Measurements from ENCODE around the gene SPINDOC. TPM values are rescaled to one million over a fixed set of nuclear protein-coding genes. Genes with fewer than 3 reads are reported as not detected.

The SPINDOC gene
- total RNA-seq, 2 experiments from 2014 or later, result 4.0 to 4.8 TPM

DNA sequence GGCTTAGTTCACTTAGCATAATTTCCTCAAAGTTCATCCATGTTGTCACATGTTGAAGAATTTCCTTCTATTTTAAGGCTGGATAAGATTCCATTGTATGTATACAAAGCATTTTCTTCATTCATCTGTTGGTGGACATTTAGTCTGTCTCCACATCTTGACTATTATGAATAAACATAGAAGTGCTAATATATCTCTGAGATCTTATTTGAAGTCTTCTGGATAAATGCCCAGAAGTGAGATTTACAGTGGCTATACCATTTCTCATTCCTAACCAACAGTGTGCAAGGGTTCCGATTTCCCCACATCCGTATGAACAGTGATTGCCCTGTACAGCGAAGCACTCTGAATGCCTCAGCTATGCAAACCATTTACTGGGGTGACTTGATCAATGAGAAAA lies 38.1 kb upstream of the SPINDOC start:
- DNase-seq (no peak), ATAC-seq (ENCODE audit: poor library complexity) (no peak)
- Mint-ChIP-seq H3K4me3 (no peak overlapping the region), H3K9me3 (no peaks in the 10 kb centered on the region), H3K27me3 (peaks cover 16% of the 10 kb centered on the region), H3K27ac (no peak overlapping the region), H3K4me1 (ENCODE audit: low read depth) (no peaks in the 10 kb centered on the region), H3K36me3 (ENCODE audit: low read depth) (no peaks in the 10 kb centered on the region)
- ChIA-PET POLR2A (no interaction called here), CTCF (no interaction called here)
- intact Hi-C loops (cut with DNase I, micrococcal nuclease), result no loop called here
- no peaks in the 10 kb centered on the region for H3K36me3 ChIP-seq (ENCODE audit: insufficient read depth, low read length)
- H3K27me3 ChIP-seq (ENCODE audit: control insufficient read depth in 1 of 2, insufficient read depth in 2 of 2, low read length in 2 of 2), result peaks cover 1 to 10% of the 10 kb centered on the region in 2 experiments
- no peaks in the 10 kb centered on the region for H3K4me1 ChIP-seq (ENCODE audit: insufficient read depth, low read length)
- H3K9me3 ChIP-seq (ENCODE audit: control insufficient read depth in 1 of 2, insufficient read depth in 1 of 2, low read length in 2 of 2), result peaks cover 0 to under 1% of the 10 kb centered on the region in 2 experiments
- H3K4me3 ChIP-seq (ENCODE audit: low read length), result no peak overlapping the region
- TF ChIP-seq, protein P1, sequence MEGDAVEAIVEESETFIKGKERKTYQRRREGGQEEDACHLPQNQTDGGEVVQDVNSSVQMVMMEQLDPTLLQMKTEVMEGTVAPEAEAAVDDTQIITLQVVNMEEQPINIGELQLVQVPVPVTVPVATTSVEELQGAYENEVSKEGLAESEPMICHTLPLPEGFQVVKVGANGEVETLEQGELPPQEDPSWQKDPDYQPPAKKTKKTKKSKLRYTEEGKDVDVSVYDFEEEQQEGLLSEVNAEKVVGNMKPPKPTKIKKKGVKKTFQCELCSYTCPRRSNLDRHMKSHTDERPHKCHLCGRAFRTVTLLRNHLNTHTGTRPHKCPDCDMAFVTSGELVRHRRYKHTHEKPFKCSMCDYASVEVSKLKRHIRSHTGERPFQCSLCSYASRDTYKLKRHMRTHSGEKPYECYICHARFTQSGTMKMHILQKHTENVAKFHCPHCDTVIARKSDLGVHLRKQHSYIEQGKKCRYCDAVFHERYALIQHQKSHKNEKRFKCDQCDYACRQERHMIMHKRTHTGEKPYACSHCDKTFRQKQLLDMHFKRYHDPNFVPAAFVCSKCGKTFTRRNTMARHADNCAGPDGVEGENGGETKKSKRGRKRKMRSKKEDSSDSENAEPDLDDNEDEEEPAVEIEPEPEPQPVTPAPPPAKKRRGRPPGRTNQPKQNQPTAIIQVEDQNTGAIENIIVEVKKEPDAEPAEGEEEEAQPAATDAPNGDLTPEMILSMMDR (IDR thresholded peaks at IDR 0.05), result no peak
- no peak overlapping the region for H3K27ac ChIP-seq (ENCODE audit: low read depth in 1 of 2, low read length in 2 of 2)

GRCh38 chr11:63779039-63779438 lies 34.2 kb upstream of the SPINDOC start:
- POLR2A ChIA-PET, result no interaction called here
- ATAC-seq (ENCODE audit: poor library complexity) (no peak), DNase-seq (no peak)
- Mint-ChIP-seq H3K27me3 (peaks cover 5% of the 10 kb centered on the region), H3K9me3 (no peaks in the 10 kb centered on the region), H3K4me3 (no peak overlapping the region), H3K36me3 (ENCODE audit: low read depth) (no peaks in the 10 kb centered on the region), H3K4me1 (ENCODE audit: low read depth) (no peaks in the 10 kb centered on the region), H3K27ac (no peak overlapping the region)
- no peaks in the 10 kb centered on the region for H3K36me3 ChIP-seq (ENCODE audit: insufficient read depth, low read length)
- CTCF ChIA-PET, result interaction anchor here (1.1 kb wide), 1 partner anchor 11 kb away, joined by 4 read pairs; no protein-coding TSS in a partner anchor
- TF ChIP-seq, protein P1 (IDR thresholded peaks at IDR 0.05), result no peak
- no peak overlapping the region for H3K27ac ChIP-seq (ENCODE audit: low read depth in 1 of 2, low read length in 2 of 2)
- H3K4me3 ChIP-seq (ENCODE audit: low read length), result no peak overlapping the region
- intact Hi-C loops (cut with DNase I, micrococcal nuclease), result no loop called here
- no peaks in the 10 kb centered on the region for H3K27me3 ChIP-seq (ENCODE audit: control insufficient read depth in 1 of 2, insufficient read depth in 2 of 2, low read length in 2 of 2)
- H3K4me1 ChIP-seq (ENCODE audit: insufficient read depth, low read length), result no peaks in the 10 kb centered on the region
- no peaks in the 10 kb centered on the region for H3K9me3 ChIP-seq (ENCODE audit: control insufficient read depth in 1 of 2, insufficient read depth in 1 of 2, low read length in 2 of 2)

GRCh38 chr11:63782749-63783148 lies 30.5 kb upstream of the SPINDOC start:
- Mint-ChIP-seq H3K27me3 (peaks cover 2% of the 10 kb centered on the region), H3K27ac (no peak overlapping the region), H3K36me3 (ENCODE audit: low read depth) (no peaks in the 10 kb centered on the region), H3K9me3 (no peaks in the 10 kb centered on the region), H3K4me3 (no peak overlapping the region), H3K4me1 (ENCODE audit: low read depth) (no peaks in the 10 kb centered on the region)
- Histone ChIP-seq H3K36me3 (ENCODE audit: insufficient read depth, low read length) (no peaks in the 10 kb centered on the region), H3K27ac (ENCODE audit: low read depth in 1 of 2, low read length in 2 of 2) (no peak overlapping the region), H3K27me3 (ENCODE audit: control insufficient read depth in 1 of 2, insufficient read depth in 2 of 2, low read length in 2 of 2) (no peaks in the 10 kb centered on the region), H3K4me1 (ENCODE audit: insufficient read depth, low read length) (no peaks in the 10 kb centered on the region), H3K9me3 (ENCODE audit: control insufficient read depth in 1 of 2, insufficient read depth in 1 of 2, low read length in 2 of 2) (no peaks in the 10 kb centered on the region), H3K4me3 (ENCODE audit: low read length) (no peak overlapping the region)
- ChIA-PET POLR2A (no interaction called here), CTCF (no interaction called here)
- TF ChIP-seq, protein P1 (IDR thresholded peaks at IDR 0.05), result no peak
- intact Hi-C loops (cut with DNase I, micrococcal nuclease), result no loop called here
- ATAC-seq (ENCODE audit: poor library complexity) (no peak), DNase-seq (no peak)
